ENCODE data around the gene FBXW5.

FBXW5 gene

DNA sequence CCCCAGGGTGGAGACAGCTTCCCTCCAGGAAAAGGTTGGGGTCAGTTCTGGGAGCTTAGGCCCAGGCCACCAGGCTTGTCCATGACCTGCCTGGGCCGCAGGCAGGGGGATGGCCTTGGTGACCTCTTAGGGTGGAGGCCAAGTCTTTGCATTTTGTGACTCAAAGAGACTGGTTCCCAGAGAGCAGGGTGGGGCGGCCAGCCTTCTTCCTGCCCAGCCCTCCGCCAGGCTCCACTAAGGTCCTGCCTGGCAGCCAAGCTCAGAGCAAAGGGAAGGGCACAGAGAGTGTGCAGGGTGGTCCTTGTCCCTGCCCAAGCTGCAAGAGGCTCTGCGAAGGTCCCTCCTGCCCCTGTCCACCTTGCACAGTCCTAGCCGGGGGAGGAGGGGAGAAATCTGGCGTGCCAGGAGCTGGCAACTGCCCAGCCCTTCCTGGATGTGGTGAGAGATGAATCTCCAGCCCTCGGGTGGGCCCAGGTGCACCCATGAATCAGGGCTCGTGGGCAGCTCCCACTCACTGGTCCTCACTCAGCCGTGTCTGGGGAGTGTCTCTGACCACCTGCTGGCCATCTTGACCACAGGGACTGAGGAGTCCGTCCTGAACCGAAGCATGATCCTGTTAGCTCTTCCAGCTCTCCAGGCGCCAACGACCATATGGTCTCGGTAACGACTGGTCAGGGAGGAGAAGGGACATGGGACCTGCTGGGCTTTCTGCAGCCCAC lies 30.4 kb upstream of the FBXW5 start:
- H3K4me1 ChIP-seq (ENCODE audit: control insufficient read depth in 1 of 2, insufficient read depth in 2 of 2, low read length in 2 of 2) = peaks cover 0 to 19% of the 10 kb centered on the region in 2 donors
- no peaks in the 10 kb centered on the region for H3K27me3 ChIP-seq (ENCODE audit: low read depth, low read length)
- H3K4me3 ChIP-seq (ENCODE audit: low read depth in 1 of 2, low read length in 2 of 2) = no peak overlapping the region
- no peaks in the 10 kb centered on the region for H3K9me3 ChIP-seq (ENCODE audit: control insufficient read depth in 1 of 2, low read length in 2 of 2)
- no peaks in the 10 kb centered on the region for H3K36me3 ChIP-seq (ENCODE audit: control insufficient read depth in 1 of 2, insufficient read depth in 2 of 2, low read length in 2 of 2)
- H3K27ac ChIP-seq (ENCODE audit: low read length) = no peak overlapping the region

DNA sequence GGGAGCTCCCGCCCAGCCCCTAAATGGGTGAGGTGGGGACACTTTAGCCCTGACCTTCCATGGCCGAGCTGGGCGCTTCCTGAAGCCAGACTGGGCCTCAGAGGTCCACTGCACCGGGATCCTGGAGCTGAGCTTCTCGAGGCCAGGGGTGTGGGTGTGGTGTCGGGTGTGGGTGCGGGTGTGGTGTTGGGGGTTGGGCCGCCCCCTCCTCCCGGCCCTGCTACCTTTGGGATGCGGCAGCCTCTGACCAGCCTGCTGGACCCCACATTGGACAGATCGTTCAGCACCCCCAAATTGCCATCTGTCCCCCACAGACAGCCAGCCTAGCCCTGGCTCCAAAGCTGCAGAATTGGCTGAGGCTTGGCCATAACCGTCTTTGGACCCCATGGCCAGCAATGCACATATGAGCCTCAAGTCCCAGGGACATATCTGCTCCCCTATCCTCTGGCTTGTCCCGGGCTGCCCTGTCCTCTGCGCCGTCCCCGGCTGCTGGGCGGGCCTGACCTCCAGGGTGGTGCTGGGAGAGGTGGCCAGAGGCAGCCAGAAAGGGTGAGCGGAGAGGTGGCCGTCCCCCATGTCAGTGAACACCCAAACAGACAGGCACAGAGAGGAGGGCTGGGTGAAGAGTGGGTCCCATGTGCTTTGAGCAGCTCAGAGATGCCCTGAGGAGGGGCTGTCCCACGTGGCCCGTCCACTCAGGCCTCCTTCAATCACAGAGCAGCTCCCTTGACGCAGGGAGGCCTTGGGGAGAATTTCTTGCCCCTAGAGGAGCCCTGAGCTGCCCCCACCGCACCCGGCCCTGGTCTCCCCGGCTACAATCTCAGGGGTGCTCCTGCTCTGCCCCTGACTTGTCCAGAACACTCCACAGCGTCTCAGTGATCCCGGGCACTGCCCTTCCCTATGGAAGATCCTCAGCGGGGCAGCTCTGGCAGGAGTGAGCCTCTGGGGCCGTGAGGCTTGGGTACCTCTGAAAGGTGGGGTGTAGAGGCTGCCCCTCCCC lies 29.4 kb upstream of the FBXW5 start:
- H3K27me3 ChIP-seq (ENCODE audit: low read depth, low read length) = no peaks in the 10 kb centered on the region
- H3K36me3 ChIP-seq (ENCODE audit: control insufficient read depth in 1 of 2, insufficient read depth in 2 of 2, low read length in 2 of 2) = no peaks in the 10 kb centered on the region
- H3K9me3 ChIP-seq (ENCODE audit: control insufficient read depth in 1 of 2, low read length in 2 of 2) = no peaks in the 10 kb centered on the region
- peaks cover 0 to 19% of the 10 kb centered on the region in 2 donors for H3K4me1 ChIP-seq (ENCODE audit: control insufficient read depth in 1 of 2, insufficient read depth in 2 of 2, low read length in 2 of 2)
- H3K27ac ChIP-seq (ENCODE audit: low read length) = no peak overlapping the region
- no peak overlapping the region for H3K4me3 ChIP-seq (ENCODE audit: low read depth in 1 of 2, low read length in 2 of 2)

DNA sequence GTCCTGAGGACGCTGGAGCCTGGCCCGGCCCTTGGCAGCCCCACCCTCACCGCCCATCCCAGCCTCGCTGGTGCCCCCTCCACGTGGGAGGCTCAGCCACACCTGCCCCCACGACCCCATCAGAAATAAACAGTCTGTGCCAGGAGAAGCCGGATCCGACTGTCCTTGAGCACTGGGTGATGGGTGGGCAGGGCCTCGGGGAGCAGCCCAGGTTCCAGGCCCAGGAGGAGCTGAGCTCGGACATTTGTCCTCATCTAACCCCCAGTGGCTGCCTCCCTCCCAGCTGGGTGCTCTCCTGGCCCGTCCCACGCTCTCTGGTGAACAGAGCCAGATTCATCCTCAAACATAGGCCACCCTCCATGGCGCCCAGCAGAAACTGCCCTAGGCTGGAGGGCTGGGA lies 28.2 kb upstream of the FBXW5 start:
- peaks cover 0 to 14% of the 10 kb centered on the region in 2 donors for H3K4me1 ChIP-seq (ENCODE audit: control insufficient read depth in 1 of 2, insufficient read depth in 2 of 2, low read length in 2 of 2)
- no peaks in the 10 kb centered on the region for H3K36me3 ChIP-seq (ENCODE audit: control insufficient read depth in 1 of 2, insufficient read depth in 2 of 2, low read length in 2 of 2)
- H3K9me3 ChIP-seq (ENCODE audit: control insufficient read depth in 1 of 2, low read length in 2 of 2) = no peaks in the 10 kb centered on the region
- H3K4me3 ChIP-seq (ENCODE audit: low read depth in 1 of 2, low read length in 2 of 2) = no peak overlapping the region
- H3K27me3 ChIP-seq (ENCODE audit: low read depth, low read length) = no peaks in the 10 kb centered on the region
- H3K27ac ChIP-seq (ENCODE audit: low read length) = no peak overlapping the region

DNA sequence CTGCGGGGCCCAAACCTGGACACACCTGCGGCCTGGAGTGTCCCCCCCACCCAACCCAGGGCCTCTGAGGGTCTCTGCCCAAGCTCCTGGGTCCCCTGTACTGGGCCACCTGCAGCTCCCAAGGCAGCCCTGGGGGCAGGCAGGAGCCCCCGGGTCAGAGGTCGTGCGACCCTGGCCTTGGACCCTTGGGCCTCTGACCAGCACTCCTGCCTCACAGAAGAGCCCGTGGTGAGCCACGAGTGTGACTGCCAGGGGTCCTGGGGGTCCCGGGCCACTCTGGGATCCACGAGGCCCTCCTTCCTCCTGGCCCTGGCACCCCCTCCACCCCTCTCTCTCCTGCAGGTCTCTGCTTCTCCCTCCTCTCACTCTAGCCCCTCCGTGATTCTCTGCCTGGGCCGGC lies 27.8 kb upstream of the FBXW5 start:
- H3K4me1 ChIP-seq (ENCODE audit: control insufficient read depth in 1 of 2, insufficient read depth in 2 of 2, low read length in 2 of 2) = peaks cover 0 to 10% of the 10 kb centered on the region in 2 donors
- H3K36me3 ChIP-seq (ENCODE audit: control insufficient read depth in 1 of 2, insufficient read depth in 2 of 2, low read length in 2 of 2) = no peaks in the 10 kb centered on the region

DNA sequence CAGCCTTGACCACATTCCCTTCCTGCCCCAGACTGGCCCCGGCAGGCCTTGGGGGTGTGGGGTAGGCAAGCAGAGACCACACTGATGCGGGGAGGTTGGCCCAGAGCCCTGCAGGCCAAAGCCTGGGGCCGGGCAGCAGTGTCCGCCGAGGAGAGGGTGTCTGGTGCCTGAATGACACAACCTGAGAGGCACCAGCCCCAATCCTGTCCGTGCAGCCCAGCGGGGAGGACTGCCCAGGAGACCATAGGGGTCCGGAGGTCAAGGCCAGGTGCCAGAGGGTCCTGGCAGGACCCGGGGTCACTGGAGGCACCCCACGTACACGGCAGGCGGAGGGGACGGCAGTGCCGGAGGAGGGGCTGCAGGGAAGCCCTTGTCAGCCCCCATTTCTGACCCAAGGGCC lies 27.2 kb upstream of the FBXW5 start:
- Histone ChIP-seq H3K9me3 (ENCODE audit: control insufficient read depth in 1 of 2, low read length in 2 of 2) (no peaks in the 10 kb centered on the region), H3K36me3 (ENCODE audit: control insufficient read depth in 1 of 2, insufficient read depth in 2 of 2, low read length in 2 of 2) (no peaks in the 10 kb centered on the region), H3K4me1 (ENCODE audit: control insufficient read depth in 1 of 2, insufficient read depth in 2 of 2, low read length in 2 of 2) (peaks cover 0 to 6% of the 10 kb centered on the region in 2 donors), H3K27me3 (ENCODE audit: low read depth, low read length) (no peaks in the 10 kb centered on the region), H3K27ac (ENCODE audit: low read length) (no peak overlapping the region), H3K4me3 (ENCODE audit: low read depth in 1 of 2, low read length in 2 of 2) (no peak overlapping the region)

More for the DNA sequence above, 27.8 kb upstream of the FBXW5 start:
- H3K27ac ChIP-seq (ENCODE audit: low read length) = no peak overlapping the region
- H3K9me3 ChIP-seq (ENCODE audit: control insufficient read depth in 1 of 2, low read length in 2 of 2) = no peaks in the 10 kb centered on the region
- H3K27me3 ChIP-seq (ENCODE audit: low read depth, low read length) = no peaks in the 10 kb centered on the region
- no peak overlapping the region for H3K4me3 ChIP-seq (ENCODE audit: low read depth in 1 of 2, low read length in 2 of 2)

DNA sequence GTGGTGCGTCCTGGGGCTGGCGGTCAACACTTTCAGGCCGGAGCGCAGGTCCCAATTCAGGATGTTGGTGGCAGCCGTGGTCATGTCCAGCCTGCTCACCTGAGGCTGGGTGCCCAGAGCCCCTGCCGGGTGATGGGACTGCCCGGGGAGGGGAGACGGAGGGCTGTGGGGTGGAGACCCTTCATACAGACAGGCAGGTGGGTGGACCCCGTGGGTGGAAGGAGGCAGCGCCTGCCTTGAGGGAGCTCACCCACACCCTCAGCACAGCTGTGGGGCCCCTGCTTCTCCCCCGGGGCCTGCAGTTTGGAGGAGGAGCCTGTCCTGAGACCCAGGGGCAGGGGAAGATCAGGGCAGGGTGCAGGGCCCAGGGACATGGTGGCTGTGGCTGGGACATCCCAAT lies 25.8 kb upstream of the FBXW5 start:
- no peaks in the 10 kb centered on the region for H3K27me3 ChIP-seq (ENCODE audit: low read depth, low read length)
- H3K36me3 ChIP-seq (ENCODE audit: control insufficient read depth in 1 of 2, insufficient read depth in 2 of 2, low read length in 2 of 2) = no peaks in the 10 kb centered on the region
- no peaks in the 10 kb centered on the region for H3K9me3 ChIP-seq (ENCODE audit: control insufficient read depth in 1 of 2, low read length in 2 of 2)
- no peak overlapping the region for H3K27ac ChIP-seq (ENCODE audit: low read length)
- no peak overlapping the region for H3K4me3 ChIP-seq (ENCODE audit: low read depth in 1 of 2, low read length in 2 of 2)
- H3K4me1 ChIP-seq (ENCODE audit: control insufficient read depth in 1 of 2, insufficient read depth in 2 of 2, low read length in 2 of 2) = peaks cover 0 to 6% of the 10 kb centered on the region in 2 donors

DNA sequence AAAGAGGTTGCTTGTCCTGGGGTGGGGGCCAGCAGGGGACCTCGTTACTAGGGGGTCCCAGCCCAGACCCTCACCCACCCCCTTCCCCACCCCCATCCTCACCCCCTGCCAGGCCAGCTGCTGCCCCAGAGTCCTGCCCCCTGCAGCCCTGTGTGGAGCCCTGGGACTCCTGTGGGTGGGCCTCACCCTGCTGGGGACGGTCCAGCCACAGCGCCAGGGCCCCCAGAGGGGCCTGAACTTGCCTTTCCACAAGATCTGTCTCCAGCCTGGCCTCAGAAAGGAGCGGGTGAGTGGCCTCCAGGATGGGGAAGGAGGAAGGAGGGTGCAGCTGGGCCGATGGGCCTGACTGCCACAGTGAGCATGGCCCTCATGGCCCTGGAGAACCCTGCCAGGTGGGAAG lies 25.2 kb upstream of the FBXW5 start:
- Histone ChIP-seq H3K4me1 (ENCODE audit: control insufficient read depth in 1 of 2, insufficient read depth in 2 of 2, low read length in 2 of 2) (peaks cover 0 to 6% of the 10 kb centered on the region in 2 donors), H3K4me3 (ENCODE audit: low read depth in 1 of 2, low read length in 2 of 2) (no peak overlapping the region), H3K9me3 (ENCODE audit: control insufficient read depth in 1 of 2, low read length in 2 of 2) (no peaks in the 10 kb centered on the region), H3K27me3 (ENCODE audit: low read depth, low read length) (no peaks in the 10 kb centered on the region), H3K36me3 (ENCODE audit: control insufficient read depth in 1 of 2, insufficient read depth in 2 of 2, low read length in 2 of 2) (no peaks in the 10 kb centered on the region), H3K27ac (ENCODE audit: low read length) (no peak overlapping the region)

DNA sequence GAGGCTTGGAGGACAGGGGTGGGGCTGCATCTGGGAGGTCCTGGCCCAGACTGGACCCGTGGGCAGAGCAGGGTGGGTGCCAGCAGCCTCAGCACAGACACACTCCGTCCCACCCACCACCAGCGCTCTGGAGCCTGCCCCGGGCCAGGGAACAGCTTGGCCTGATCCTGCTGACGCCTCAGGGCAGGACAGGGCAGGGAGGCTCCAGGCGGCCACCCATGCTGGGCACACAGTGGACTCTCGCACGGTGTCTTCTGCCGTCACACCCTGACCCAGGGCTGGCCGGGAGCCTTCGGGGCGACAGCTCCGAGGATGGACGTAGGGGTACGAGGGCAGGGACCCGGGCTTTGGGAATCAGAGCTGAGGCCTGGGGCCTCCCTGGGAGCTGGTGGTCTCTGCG lies 24.6 kb upstream of the FBXW5 start:
- Histone ChIP-seq H3K36me3 (ENCODE audit: control insufficient read depth in 1 of 2, insufficient read depth in 2 of 2, low read length in 2 of 2) (no peaks in the 10 kb centered on the region), H3K27me3 (ENCODE audit: low read depth, low read length) (no peaks in the 10 kb centered on the region), H3K4me1 (ENCODE audit: control insufficient read depth in 1 of 2, insufficient read depth in 2 of 2, low read length in 2 of 2) (peaks cover 0 to 6% of the 10 kb centered on the region in 2 donors), H3K9me3 (ENCODE audit: control insufficient read depth in 1 of 2, low read length in 2 of 2) (no peaks in the 10 kb centered on the region), H3K4me3 (ENCODE audit: low read depth in 1 of 2, low read length in 2 of 2) (no peak overlapping the region), H3K27ac (ENCODE audit: low read length) (no peak overlapping the region)

DNA sequence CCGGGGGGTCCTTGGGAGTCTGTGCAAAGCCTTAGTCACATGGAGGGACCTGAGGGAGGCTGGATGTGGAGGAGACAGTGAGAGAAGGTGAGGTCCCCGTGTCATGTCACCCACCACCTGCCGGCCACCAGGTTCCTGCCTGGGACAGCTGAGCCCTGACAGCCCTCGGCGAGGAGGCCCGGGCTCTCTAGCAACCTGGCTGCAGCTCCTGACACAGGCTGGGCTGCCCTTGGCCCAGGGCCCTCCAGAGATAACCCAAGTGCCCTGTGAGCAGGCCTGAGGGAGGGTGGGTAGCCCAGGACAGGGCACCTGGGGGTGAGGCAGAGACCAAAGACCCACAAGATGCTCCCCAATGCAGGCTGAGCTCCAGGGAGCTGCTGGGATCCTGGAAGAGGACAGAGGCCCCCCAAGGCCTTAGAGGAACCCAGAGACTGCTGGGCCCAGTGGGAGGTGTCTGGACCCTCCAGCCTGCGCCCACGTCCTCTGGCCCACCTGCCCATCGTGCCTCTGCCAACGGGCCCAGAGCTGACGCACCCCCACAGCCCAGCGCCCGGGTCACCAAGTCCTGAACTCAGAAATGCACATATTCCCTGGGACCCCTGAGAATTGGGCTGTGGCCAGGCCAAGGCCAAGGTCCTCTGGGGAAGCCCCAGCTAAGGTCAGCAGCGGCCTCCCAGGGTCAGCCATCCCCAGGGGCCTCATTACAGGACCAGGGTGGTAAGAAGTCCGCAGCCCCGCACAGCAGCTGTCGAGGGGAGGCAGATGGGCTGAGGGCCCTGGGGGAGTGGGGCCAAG lies 24.0 kb upstream of the FBXW5 start:
- H3K9me3 ChIP-seq (ENCODE audit: control insufficient read depth in 1 of 2, low read length in 2 of 2) = no peaks in the 10 kb centered on the region
- H3K4me1 ChIP-seq (ENCODE audit: control insufficient read depth in 1 of 2, insufficient read depth in 2 of 2, low read length in 2 of 2) = peaks cover 0 to 6% of the 10 kb centered on the region in 2 donors
- H3K4me3 ChIP-seq (ENCODE audit: low read depth in 1 of 2, low read length in 2 of 2) = no peak overlapping the region
- no peaks in the 10 kb centered on the region for H3K27me3 ChIP-seq (ENCODE audit: low read depth, low read length)
- H3K27ac ChIP-seq (ENCODE audit: low read length) = no peak overlapping the region
- no peaks in the 10 kb centered on the region for H3K36me3 ChIP-seq (ENCODE audit: control insufficient read depth in 1 of 2, insufficient read depth in 2 of 2, low read length in 2 of 2)

DNA sequence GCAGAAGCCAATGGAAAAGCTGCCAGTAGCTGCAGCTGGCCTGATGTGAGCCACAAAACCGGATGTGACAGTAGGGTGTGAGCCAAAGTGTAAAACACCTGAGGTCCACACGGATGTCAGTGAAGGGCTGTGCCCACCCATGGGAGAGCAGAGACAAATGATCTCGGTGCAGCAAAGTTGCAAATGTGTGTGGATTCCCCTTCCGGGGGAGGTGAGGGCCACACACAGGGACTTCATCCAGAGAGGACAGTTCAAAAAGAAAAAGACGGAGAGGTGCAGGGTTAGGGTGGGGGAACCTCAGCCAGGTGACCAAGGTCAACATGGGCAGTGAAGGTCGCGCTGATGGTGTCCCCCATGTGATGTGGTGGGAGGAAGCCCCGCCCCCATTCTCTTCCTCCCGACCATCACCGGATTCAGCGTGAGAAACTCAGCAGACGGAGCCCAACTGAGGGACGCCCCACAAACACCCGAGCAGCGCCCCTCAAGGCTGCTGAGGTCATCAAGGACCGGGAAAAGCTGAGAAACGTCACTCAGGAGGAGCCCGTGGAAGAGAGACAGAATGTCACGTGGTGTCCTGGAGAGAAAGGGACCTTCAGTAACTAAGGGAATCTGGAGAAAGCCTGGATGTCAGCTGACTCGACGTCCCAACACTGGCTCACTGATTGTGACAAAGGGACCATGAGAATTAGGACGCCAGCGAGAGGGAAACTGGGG lies 21.4 kb upstream of the FBXW5 start:
- Histone ChIP-seq H3K9me3 (ENCODE audit: control insufficient read depth in 1 of 2, low read length in 2 of 2) (no peaks in the 10 kb centered on the region), H3K36me3 (ENCODE audit: control insufficient read depth in 1 of 2, insufficient read depth in 2 of 2, low read length in 2 of 2) (no peaks in the 10 kb centered on the region), H3K27ac (ENCODE audit: low read length) (no peak overlapping the region), H3K27me3 (ENCODE audit: low read depth, low read length) (no peaks in the 10 kb centered on the region), H3K4me1 (ENCODE audit: control insufficient read depth in 1 of 2, insufficient read depth in 2 of 2, low read length in 2 of 2) (peaks cover 0 to 7% of the 10 kb centered on the region in 2 donors), H3K4me3 (ENCODE audit: low read depth in 1 of 2, low read length in 2 of 2) (peak overlapping the region in 1 of 2 donors; percentile 11)

Data from muscle layer of duodenum (tissue), 2 donors.